ENCODE measurements around the gene CMKLR1. TPM values are rescaled to one million over a fixed set of nuclear protein-coding genes. Genes with fewer than 3 reads are reported as not detected.

CMKLR1 gene
- total and polyA plus RNA-seq, 3 experiments from 2014 or later = 0.57 to 4.4 (median 0.66) TPM

DNA sequence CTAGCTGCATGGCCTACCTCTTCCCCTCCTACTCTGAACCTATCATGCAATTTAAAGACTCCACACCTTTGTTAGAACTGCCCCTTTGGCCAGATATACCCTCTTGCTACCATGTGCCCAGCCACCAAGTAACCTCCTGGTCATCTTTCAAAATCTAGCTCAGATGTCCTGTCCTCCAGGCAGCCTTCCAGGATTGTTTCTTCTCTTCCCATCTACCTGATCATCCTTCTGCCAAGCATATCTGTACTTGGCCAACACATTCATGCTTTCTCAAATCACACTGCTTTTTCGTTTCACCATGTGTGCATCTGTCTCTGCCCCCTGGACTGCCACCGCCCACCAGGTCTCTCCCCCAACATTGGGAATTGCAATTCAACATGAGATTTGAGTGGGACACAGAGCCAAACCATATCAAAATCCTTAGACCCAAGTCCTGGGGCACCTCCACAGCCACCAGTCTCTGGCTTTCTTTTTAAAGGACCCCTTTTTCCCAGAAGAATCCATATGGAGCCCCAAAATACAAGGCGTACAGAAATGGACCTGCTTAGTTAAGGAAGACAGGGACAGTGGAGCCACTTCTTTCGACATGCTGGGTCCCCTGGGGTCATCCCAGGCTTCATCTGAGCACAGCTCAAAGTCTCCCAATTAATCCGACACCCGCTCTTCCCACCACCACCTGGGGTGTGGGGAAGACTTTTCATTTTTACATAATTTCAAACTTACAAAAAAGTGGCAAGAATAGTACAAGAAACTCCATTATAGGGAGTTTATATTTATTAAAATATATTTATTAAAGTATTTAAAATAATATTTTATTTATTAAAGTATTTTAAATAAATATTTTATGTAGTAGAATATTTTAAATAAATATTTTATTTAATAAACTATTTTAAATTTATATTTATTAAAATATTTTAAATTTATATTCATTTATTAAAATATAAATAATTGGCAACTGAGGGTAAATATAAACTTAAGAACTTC is 7.9 kb upstream of the CMKLR1 start:
- CTCF ChIA-PET = no interaction called here
- Histone ChIP-seq H3K27me3 (ENCODE audit: insufficient read depth, low read length, poor library complexity, severe bottlenecking) (no peaks in the 10 kb centered on the region), H3K9me3 (ENCODE audit: low read length) (no peaks in the 10 kb centered on the region), H3K4me1 (ENCODE audit: insufficient read depth, low read length) (no peaks in the 10 kb centered on the region), H3K36me3 (ENCODE audit: insufficient read depth, low read length) (no peaks in the 10 kb centered on the region), H3K27ac (ENCODE audit: low read depth, low read length) (no peak overlapping the region), H3K4me3 (ENCODE audit: low read length) (no peak overlapping the region)
- Mint-ChIP-seq H3K9me3 (peaks cover 0 to 2% (median 0%) of the 10 kb centered on the region in 5 donors), H3K27ac (no peak overlapping the region), H3K4me3 (no peak overlapping the region), H3K4me1 (no peaks in the 10 kb centered on the region), H3K27me3 (peaks cover 11 to 12% of the 10 kb centered on the region in 2 donors), H3K36me3 (no peaks in the 10 kb centered on the region)
- POLR2A ChIA-PET = no interaction called here
- no peak for DNase-seq

DNA sequence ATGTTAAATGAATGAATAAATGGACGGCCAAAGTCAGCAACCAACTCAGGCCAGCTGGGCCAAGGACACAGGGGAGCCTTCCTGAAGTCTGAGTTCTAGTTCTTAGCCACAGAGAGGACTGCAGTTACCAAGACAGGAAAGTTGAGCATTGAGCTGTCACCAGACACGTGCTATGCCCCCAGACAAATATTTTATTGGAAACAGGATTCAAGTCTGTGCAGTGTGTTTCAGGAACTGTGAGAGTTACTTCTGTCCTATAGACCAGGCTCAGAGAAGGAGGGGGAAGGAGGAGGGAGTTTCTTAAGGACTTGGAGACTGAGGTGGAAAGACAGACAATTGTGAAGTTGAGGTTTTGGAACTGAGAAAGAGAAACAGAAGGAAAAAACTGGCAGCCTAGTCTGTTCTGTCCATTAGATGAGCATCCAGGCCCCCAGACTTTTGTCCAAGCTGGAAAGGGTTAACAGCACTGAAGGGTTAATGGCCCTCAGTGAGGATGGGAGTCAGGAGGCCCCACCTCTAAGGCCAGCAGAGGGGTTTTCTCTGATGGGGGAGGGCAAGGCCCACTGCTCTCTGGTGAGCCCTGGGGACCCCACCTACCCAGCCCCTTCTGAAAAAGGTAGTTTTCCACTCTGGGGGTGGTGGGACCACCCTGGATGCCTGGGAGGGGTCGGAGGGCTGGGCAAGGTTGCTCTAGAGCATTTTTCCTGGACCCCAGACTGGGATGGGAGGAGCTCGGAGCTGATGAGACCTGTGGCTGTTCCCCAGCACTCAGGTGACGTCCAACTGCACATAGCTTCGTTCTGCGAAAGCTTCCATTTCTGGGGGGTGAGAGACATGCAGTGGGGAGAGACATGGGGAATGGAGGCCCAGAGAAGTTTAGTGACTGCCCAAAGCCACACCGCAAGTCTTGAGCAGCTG is 6.9 kb upstream of the CMKLR1 start:
- Histone ChIP-seq H3K4me1 (ENCODE audit: insufficient read depth, low read length) (no peaks in the 10 kb centered on the region), H3K4me3 (ENCODE audit: low read length) (no peak overlapping the region), H3K36me3 (ENCODE audit: insufficient read depth, low read length) (no peaks in the 10 kb centered on the region), H3K27ac (ENCODE audit: low read depth, low read length) (no peak overlapping the region), H3K9me3 (ENCODE audit: low read length) (no peaks in the 10 kb centered on the region), H3K27me3 (ENCODE audit: insufficient read depth, low read length, poor library complexity, severe bottlenecking) (no peaks in the 10 kb centered on the region)
- ChIA-PET CTCF (no interaction called here), POLR2A (no interaction called here)
- no peaks in the 10 kb centered on the region for H3K4me1 Mint-ChIP-seq
- peaks cover 0 to 2% (median 0%) of the 10 kb centered on the region in 5 donors for H3K9me3 Mint-ChIP-seq
- no peak overlapping the region for H3K27ac Mint-ChIP-seq
- peaks cover 12% of the 10 kb centered on the region in 2 donors for H3K27me3 Mint-ChIP-seq
- H3K36me3 Mint-ChIP-seq = no peaks in the 10 kb centered on the region
- no peak overlapping the region for H3K4me3 Mint-ChIP-seq
- no peak for DNase-seq

DNA sequence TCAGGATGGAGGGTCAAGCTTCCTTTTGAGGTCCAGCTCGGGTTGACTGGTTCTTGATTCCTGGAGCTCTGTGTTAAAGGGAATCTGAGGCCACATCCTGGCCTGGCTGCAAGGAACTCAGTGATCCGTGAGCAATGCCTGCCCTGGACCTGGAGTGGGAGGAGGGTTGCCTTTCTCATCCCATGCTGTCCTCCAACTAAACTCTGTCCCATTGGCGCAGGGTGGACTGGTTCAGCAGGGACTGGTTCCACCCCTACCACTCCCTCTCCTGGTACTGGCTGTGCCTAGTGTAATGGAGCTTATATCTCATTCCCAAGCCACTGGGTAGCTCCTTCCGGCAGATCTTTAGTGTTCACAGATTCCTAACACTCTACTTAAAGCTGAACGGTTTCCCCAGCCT is 3.9 kb upstream of the CMKLR1 start:
- H3K27ac Mint-ChIP-seq = no peak overlapping the region
- no peaks in the 10 kb centered on the region for H3K9me3 Mint-ChIP-seq
- Histone ChIP-seq H3K4me3 (ENCODE audit: low read length) (no peak overlapping the region), H3K27ac (ENCODE audit: low read depth, low read length) (no peak overlapping the region), H3K36me3 (ENCODE audit: insufficient read depth, low read length) (no peaks in the 10 kb centered on the region), H3K4me1 (ENCODE audit: insufficient read depth, low read length) (no peaks in the 10 kb centered on the region), H3K9me3 (ENCODE audit: low read length) (no peaks in the 10 kb centered on the region), H3K27me3 (ENCODE audit: insufficient read depth, low read length, poor library complexity, severe bottlenecking) (no peaks in the 10 kb centered on the region)
- ChIA-PET CTCF (no interaction called here), POLR2A (no interaction called here)
- no peaks in the 10 kb centered on the region for H3K36me3 Mint-ChIP-seq
- peaks cover 0 to 3% (median 0%) of the 10 kb centered on the region in 3 donors for H3K4me1 Mint-ChIP-seq
- peaks cover 10 to 36% of the 10 kb centered on the region in 2 donors for H3K27me3 Mint-ChIP-seq
- DNase-seq = no peak
- H3K4me3 Mint-ChIP-seq = no peak overlapping the region

DNA sequence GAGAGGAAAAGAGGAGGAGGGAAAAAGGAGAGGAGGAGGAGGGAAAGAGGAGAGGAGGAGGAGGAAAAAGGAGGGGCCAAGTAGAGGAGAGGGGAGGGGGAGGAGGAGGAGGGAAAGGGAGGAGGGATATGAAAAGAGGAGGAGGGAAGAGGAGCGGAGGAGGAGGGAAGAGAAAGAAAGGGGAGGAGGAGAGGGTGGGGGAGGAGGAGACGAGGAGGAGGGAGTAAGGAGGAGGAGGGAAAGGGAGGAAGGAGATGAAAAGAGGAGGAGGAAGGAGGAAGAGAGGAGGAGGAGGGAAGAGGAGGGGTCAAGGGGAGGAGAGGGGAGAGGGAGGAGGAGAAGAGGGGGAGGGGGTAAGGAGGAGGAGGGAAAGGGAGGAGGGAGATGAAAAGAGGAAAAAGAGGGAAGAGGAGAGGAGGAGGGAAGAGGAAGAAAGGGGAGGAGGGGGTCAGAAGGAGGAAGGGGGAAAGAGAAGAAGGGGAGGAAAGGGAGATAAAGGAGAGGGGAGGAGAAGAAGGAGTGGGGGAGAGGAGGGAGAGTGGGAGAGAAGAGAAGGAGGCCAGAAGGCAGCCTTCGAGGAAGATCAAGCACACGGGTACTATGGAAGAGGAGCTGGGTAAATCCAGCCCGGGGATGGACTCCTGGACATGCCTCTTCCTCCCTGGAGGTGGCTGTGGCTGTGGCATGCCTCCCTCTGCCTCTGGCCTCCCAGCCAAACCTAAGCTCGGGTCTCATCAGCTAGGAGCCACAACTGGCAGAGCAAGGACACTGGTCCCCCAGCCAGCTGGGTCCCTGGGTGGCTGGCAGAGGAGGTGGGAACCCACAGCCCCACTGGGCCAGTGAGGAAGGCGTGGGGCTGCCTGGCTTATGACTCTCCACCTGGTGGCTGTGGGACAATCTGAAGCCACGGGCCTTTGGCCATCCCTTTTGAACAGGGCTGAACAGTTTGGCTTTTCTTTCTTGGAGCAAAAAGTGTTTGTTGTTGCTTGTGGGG is 3.0 kb upstream of the CMKLR1 start:
- Histone ChIP-seq H3K27ac (ENCODE audit: low read depth, low read length) (no peak overlapping the region), H3K27me3 (ENCODE audit: insufficient read depth, low read length, poor library complexity, severe bottlenecking) (no peaks in the 10 kb centered on the region), H3K4me3 (ENCODE audit: low read length) (no peak overlapping the region), H3K36me3 (ENCODE audit: insufficient read depth, low read length) (no peaks in the 10 kb centered on the region), H3K9me3 (ENCODE audit: low read length) (no peaks in the 10 kb centered on the region), H3K4me1 (ENCODE audit: insufficient read depth, low read length) (no peaks in the 10 kb centered on the region)
- ChIA-PET POLR2A (interaction anchor here (0.6 kb wide), 1 partner anchor 48 kb away, joined by 7 read pairs; no protein-coding TSS in a partner anchor), CTCF (no interaction called here)
- Mint-ChIP-seq H3K4me1 (peaks cover 0 to 3% (median 0%) of the 10 kb centered on the region in 3 donors), H3K27ac (no peak overlapping the region), H3K36me3 (no peaks in the 10 kb centered on the region), H3K4me3 (no peak overlapping the region), H3K9me3 (no peaks in the 10 kb centered on the region), H3K27me3 (peaks cover 10 to 45% of the 10 kb centered on the region in 2 donors)
- DNase-seq = no peak

DNA sequence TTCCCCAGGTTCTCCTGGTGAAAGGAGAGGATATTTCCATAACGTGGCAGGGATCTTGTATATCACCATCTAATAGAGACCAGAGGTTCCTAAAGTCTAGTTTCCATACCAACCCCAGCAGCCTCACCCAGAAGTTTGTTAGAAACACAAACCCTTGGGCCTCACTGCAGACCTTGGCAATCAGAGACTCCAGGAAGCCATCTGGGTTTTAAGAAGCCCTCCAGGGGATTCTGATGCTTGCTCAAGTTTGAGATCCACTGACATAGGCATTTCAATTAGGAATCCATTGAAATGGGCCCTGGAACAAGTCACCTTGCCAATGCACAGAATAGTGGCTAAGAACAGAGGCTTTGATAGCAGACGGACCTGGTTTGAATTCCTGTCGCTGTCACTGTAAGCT is 2.2 kb upstream of the CMKLR1 start:
- H3K36me3 Mint-ChIP-seq = no peaks in the 10 kb centered on the region
- CTCF ChIA-PET = no interaction called here
- POLR2A ChIA-PET = interaction anchor here (0.6 kb wide), 1 partner anchor 47 kb away, joined by 7 read pairs; no protein-coding TSS in a partner anchor
- no peak overlapping the region for H3K27ac ChIP-seq (ENCODE audit: low read depth, low read length)
- no peaks in the 10 kb centered on the region for H3K9me3 ChIP-seq (ENCODE audit: low read length)
- no peak for DNase-seq
- H3K36me3 ChIP-seq (ENCODE audit: insufficient read depth, low read length) = no peaks in the 10 kb centered on the region
- H3K27me3 Mint-ChIP-seq = peaks cover 10 to 51% of the 10 kb centered on the region in 2 donors
- H3K27me3 ChIP-seq (ENCODE audit: insufficient read depth, low read length, poor library complexity, severe bottlenecking) = no peaks in the 10 kb centered on the region
- H3K4me3 ChIP-seq (ENCODE audit: low read length) = no peak overlapping the region
- no peaks in the 10 kb centered on the region for H3K4me1 ChIP-seq (ENCODE audit: insufficient read depth, low read length)
- no peaks in the 10 kb centered on the region for H3K9me3 Mint-ChIP-seq
- H3K4me3 Mint-ChIP-seq = no peak overlapping the region
- no peak overlapping the region for H3K27ac Mint-ChIP-seq
- H3K4me1 Mint-ChIP-seq = peaks cover 0 to 3% (median 0%) of the 10 kb centered on the region in 3 donors

DNA sequence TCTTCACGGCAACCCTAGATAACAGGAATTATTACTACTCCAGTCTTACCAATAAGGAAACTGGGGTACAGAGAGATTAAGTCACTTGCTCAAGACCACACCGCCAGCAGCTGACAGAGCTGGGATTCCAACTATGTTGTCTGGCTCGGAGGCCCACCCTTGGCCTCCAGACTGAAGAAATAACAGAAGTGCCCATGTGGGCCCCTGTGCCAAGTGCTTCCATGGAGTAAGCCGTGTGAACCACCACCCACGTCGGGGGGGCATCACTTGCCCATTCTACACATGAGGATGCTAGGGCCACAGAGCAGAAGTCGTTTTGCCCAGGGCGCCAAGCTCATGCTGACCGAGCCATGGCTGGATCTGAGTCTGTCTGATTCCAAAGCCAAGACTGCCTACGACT is 926 bp upstream of the CMKLR1 start:
- ChIA-PET CTCF (no interaction called here), POLR2A (no interaction called here)
- Mint-ChIP-seq H3K27ac (peak overlapping the region in 2 of 8 donors; percentile 29 to 75), H3K27me3 (peaks cover 9 to 50% of the 10 kb centered on the region in 2 donors), H3K36me3 (no peaks in the 10 kb centered on the region), H3K4me1 (peaks cover 0 to 8% (median 0%) of the 10 kb centered on the region in 3 donors), H3K9me3 (no peaks in the 10 kb centered on the region), H3K4me3 (peak overlapping the region in 3 of 7 donors; percentile 28 to 84 (median 57))
- DNase-seq = no peak
- Histone ChIP-seq H3K4me1 (ENCODE audit: insufficient read depth, low read length) (no peaks in the 10 kb centered on the region), H3K27me3 (ENCODE audit: insufficient read depth, low read length, poor library complexity, severe bottlenecking) (no peaks in the 10 kb centered on the region), H3K27ac (ENCODE audit: low read depth, low read length) (no peak overlapping the region), H3K36me3 (ENCODE audit: insufficient read depth, low read length) (no peaks in the 10 kb centered on the region), H3K9me3 (ENCODE audit: low read length) (no peaks in the 10 kb centered on the region), H3K4me3 (ENCODE audit: low read length) (no peak overlapping the region)

Data from CD8-positive, alpha-beta memory T cell (primary cell).